Hematopoietic multipotent progenitor cell treated with erythropoietin and hydrocortisone succinate and interleukin-3 and kit ligand, for 8 days (in vitro differentiated cells): ENCODE measurements around the gene SLC26A1.

Experiments
- DNase-seq: peaks from one replicate; pipeline ENCODE4 v3.0.0-alpha.2; 2015

SLC26A1 gene

DNA sequence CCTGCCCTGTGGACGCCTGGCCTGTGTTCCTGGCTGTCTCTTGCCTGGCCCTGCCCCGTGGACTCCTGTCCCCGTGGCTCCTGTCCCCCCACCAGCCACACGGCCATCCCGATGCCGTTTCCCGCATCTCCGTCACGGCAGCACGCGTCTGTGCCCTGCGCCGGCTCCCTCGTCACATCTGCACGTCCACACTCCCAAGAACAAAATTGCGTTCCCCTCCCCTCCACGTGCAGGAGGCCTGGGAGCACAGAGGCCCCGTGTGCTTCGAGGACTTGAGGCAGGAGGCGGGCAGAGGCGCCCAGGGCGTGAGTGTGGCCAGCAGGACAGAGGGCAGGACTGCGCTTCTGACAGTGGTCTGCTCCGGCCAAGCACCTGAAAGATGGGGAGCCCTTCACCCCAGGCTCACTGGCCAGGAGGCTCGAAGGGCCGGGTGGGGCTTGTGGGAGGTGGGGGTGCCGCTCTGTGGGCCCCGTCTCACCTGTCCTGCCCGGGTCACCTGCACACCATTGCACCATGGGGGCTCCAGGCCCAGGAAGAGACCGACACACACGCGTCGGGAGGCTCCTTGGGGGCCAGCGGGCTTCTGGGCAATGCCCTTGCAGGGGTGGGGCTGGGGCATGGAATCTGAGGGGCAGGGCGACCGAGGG, 35.5 kb upstream of the SLC26A1 start:
- DNase-seq: no peak

DNA sequence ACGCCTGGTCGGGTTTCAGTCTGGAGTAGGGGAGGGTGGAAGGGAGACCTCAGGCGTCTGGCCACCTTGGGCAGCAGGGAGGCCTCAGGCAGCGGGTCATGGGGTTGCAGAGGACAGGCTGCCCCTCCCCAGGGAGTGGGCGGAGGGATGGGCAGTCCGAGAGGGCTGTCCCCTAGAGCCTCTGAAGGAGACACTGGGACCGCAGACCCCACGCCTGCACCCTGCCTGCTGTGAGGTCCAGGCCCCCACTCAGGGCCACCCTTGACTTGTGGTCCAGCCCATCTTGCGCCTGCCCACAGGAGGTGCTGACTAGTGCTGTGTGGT, 34.7 kb upstream of the SLC26A1 start:
- DNase-seq: no peak

DNA sequence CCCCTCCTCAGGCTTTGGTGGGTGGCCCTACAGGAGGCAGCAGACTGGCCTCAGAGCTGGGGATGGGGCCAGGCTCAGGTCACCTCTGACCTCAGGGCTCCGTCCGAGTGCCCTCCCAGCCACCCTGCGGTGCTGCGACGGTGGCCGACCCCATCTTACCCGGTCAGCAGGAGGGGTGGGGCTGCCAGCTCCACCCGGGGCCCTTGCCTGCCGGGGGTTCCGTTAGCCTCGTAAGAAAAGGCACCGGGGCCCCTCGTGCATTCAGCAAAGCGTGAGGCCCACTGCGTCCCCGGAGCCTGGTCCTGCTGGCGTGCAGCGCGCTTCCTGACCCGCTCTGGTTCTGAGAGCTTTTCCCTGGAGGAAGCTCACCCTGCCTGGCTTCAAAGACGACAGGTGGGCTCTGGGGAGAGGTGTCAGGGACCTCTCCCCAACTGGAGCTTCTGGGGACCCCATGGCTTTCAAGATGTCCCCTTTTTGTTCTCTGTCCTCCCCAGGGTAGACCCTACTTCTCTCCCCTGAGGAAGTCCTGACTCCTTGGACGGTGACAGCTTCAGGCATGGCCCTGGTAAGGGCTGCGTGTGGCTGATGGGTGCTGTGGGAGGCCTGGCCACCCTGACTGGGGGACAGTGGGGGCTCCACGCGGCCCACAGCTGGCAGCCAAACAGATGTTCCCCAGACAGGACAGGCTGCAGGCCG, 34.2 kb upstream of the SLC26A1 start:
- DNase-seq: no peak

DNA sequence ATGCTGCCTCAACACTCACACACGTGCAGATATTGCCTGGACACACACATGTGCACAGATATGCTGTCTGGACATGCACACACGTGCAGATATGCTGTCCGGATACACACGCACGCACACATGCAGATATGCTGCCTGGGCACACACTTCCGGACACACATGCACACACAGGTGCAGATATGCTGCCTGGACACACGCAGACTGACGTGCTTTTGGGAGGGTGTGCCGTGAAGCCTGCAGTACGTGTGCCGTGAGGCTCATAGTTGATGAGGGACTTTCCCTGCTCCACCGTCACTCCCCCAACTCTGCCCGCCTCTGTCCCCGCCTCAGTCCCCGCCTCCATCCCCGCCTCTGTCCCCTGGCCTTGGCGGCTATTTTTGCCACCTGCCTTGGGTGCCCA, 32.9 kb upstream of the SLC26A1 start:
- peak; percentile 65 for DNase-seq

DNA sequence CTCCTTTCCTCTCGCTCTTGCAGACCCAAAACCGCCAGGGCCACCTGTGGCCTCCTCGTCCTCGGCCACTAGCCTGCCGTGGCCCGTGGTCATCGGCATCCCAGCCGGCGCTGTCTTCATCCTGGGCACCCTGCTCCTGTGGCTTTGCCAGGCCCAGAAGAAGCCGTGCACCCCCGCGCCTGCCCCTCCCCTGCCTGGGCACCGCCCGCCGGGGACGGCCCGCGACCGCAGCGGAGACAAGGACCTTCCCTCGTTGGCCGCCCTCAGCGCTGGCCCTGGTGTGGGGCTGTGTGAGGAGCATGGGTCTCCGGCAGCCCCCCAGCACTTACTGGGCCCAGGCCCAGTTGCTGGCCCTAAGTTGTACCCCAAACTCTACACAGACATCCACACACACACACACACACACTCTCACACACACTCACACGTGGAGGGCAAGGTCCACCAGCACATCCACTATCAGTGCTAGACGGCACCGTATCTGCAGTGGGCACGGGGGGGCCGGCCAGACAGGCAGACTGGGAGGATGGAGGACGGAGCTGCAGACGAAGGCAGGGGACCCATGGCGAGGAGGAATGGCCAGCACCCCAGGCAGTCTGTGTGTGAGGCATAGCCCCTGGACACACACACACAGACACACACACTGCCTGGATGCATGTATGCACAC, 31.8 kb upstream of the SLC26A1 start:
- no peak for DNase-seq

DNA sequence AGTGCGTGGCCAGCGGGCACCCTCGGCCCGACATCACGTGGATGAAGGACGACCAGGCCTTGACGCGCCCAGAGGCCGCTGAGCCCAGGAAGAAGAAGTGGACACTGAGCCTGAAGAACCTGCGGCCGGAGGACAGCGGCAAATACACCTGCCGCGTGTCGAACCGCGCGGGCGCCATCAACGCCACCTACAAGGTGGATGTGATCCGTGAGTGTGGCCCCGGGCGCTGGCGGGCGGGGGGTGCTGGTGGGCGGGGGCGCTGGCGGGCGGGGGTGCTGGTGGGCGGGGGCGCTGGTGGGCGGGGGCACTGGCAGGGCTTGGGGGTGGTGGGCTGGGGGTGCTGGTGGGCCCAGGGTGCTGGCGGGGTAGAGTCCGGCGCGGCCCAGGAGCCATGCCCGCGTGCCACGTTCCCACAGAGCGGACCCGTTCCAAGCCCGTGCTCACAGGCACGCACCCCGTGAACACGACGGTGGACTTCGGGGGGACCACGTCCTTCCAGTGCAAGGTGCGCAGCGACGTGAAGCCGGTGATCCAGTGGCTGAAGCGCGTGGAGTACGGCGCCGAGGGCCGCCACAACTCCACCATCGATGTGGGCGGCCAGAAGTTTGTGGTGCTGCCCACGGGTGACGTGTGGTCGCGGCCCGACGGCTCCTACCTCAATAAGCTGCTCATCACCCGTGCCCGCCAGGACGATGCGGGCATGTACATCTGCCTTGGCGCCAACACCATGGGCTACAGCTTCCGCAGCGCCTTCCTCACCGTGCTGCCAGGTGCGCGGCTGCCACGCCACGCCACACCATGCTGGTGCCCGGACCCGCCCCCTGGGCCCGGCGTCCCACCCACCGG, 30.9 kb upstream of the SLC26A1 start:
- DNase-seq: no peak

DNA sequence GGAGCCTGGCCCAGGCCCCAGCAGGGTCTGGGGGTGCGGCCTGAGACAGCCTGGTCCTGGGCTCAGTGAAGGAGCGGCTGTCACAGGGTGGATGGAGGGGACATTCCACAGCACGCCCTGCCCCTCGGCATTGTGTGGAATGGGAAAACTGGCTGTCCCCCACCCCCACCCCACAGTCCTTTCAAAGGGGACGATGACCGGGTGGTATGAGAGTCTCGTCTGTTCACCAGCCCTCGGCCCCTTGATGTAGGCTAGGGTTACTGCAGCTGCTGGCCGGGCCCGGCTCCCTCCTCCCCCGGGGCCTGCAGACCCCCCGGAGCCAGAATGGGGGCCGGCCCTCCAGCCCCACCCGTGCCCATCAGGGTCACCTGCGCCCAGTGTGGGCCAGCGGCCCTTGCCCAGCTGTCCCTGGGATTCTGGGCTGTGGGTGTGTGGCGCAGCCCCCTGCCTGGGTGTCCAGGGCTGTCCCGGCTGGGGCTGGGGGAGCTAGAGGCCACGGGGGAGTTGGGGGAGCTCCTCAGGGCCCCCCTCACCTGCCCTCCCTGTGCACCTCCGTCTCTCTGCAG, 30.0 kb upstream of the SLC26A1 start:
- DNase-seq: no peak

DNA sequence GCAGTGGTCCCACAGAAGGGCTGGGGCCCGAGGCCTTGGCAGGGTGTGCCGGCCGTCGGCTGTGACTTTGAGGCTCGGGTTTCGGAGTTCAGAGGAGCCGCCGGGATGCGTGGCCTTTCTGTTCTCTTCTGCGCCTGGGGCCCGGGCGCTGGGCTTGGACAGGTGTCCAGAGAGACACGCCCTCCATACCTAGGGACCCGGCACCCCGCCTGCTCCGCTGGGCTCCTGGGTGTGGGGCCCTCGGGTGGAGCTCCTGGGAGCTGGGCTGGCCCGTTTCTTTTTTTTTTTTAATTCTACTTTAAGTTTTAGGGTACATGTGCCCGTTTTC, 29.5 kb upstream of the SLC26A1 start:
- DNase-seq: no peak

DNA sequence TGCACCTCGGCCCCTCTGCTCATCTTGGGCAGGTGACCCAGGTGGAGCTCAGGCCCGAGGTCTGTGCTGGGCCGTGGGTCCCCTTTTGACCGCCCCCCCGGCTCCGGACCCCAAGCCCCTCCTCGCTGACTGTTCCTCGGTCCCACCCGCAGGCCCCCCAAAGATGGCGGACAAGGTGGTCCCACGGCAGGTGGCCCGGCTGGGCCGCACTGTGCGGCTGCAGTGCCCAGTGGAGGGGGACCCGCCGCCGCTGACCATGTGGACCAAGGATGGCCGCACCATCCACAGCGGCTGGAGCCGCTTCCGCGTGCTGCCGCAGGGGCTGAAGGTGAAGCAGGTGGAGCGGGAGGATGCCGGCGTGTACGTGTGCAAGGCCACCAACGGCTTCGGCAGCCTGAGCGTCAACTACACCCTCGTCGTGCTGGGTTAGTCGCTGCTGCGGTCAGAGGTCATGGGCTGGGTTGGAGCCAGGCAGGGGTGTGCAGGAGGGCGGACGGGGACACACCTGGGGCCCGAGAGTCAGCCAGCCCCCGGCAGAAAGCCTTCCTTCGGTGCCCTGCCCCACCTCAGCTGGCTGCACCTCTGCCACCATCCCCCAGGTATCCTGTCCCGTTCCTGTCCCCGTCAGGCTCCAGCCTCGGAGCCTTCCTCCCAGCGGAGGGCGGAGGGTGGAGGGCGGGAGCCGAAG, 29.0 kb upstream of the SLC26A1 start:
- no peak for DNase-seq

DNA sequence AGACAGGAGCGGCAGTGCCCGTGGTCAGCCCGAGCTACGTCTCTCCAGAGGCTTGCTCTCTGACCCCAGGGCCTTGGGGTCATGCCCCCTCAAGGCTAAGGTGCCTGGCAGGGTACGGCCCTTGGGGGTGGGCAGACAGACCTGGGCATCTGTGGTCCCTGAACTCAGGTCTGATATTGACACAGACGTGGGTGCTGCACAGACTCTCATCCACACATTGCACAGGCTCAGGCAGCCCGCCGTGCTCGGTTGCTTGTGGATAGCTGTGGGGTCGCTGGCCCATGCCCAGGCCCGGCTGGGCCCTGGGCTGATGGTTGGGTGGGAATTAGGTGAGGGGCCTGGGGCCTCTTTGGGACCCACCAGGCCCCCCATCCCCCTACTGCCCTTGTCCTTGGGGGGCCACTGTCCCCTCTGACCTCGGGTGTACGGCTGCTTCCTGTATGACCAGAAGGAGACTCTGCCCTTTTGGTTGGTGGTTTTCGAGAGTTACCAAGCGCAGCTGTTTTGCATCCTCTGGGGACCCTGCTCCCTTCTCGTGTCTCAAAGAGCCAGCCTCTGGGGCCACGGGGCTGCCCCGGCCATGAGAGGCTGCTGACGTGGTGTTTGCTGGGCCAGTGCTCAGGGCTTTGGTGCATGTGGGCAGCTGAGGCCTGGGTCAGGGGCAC, 28.3 kb upstream of the SLC26A1 start:
- no peak for DNase-seq

DNA sequence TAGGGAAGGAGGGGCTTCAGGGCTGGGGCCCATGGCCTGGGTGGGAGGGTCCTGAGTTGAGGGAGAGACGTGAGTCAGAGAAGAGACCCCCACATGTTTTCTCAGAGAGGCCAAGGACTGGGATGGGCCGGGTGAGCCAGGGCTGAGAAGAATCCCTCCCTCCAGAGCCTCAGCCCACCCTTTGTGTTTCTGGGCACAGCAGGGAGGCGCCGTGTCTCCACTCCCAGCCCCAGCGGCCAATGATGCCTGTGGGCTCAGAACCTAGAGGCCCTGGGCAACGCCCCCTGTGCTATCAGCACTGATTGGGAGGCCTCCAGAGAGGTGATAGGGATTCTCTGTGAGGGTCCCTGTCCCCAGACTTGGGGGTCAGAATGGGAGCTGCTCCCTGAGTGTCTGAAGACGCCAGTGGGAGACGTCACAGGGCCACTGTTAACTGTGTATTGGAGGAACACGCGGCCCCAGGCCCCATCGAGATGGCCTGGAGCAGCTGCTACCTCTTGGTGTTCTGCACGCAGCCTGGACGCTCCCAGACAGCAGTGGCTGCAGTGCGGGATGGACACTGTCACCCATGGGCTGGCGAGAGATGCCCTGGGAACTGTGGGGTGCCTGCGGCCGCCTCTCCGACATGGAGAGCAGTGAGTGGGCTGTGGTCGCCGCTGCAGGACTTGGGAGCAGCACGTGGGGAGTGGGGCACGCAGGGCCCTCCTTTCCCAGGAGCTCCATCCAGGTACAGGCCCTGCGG, 26.7 kb upstream of the SLC26A1 start:
- DNase-seq: no peak

DNA sequence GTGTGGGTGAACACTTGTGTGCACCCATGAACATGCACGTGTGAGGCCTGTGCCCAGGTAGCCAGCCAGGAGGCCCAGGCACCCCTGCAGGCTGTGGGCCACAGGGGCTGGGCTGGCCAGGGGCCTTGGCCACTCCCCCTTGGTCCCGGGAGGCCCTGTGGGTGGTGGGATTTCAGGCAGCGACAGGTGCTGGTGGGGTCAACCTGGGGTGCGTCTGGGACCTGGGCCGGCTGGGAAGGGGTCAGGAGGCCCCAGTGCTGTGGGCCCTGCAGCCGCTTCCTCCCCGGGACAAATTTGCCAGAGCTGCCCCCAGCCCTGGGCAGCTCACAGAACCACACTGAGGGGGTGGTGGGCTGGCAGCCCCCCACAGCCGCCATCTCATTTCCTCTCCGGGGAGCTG, 26.1 kb upstream of the SLC26A1 start:
- no peak for DNase-seq

DNA sequence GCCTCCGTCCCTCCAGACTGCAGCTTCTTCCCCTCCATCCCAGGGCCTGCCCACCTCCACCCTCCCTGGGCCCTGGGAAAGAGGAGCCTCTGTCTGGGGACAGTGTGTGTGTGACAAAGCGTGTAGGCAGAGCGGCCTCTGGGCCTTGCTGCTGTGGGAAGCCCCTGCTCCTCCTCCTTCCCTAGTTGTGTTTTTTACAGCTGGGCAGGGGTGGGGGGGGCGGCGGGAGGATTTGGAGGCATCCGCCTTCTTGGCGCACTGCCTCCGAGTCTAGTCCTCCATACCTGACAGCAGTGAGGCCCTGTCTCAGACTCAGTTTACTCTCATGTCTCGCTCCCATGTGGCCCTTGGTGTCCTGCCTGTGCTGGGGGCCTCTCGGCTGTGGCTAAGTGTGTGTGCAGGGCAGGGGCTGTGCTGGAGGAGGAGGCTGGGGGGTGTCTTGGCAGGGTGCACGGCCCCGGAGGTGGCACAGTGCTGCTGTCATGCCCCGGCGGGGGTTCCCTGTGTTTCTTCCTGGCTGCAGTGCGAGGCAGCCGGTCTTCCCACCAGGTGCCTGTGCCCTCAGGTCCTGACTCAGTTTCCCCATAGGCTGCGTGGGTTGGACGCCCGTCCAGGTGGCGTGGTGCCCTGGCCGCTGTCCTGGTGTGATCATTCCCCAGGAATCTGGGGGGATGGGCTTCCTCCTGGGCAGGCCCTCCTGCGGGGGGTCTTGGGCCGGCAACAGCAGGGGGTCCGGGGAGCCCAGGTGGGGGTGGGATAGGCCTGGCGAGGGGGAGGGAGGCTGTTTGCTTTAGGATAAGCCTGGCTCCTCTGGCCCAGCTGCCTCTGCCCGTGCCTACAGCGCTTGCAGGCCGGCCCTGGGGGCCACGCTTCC, 25.2 kb upstream of the SLC26A1 start:
- DNase-seq: no peak

DNA sequence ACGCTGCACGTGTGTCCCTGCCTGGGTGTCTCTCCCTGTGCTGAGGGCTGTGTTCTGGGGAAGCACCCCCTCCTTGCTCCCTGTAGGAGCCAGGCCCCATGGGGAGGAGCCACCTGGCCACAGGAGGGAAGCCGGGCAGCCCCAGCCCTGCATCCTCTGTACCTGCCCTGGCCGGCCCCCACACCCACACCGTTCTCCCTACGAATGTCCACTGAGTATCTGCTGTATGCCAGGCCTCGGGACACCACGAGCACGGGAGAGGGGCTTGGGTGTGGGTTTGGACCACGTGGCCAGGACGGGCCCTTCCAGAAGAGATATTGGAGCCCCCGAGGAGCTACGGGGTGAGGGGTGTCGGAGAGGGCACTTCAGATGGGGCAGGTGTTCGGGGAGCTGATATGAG, 24.5 kb upstream of the SLC26A1 start:
- DNase-seq: no peak

DNA sequence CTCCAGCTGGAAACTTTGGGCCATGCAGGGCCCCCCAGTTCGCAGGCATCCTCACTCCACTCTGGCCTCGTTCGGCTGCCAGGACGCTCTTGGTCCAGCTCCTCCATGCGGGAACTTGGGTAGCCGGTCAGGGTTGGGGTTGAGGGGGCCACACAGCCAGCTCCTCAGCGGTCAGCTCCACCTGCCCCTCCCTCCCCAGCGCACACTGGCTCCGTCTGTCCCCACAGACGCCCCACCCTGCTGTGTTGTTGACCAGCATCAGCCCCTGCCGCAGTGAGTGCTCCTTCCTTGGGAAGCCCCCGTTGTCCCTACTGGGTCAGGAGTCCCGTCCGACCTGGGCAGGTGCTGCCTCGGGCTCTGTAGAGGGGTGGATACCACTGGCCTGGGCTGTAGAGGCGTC, 24.0 kb upstream of the SLC26A1 start:
- no peak for DNase-seq

DNA sequence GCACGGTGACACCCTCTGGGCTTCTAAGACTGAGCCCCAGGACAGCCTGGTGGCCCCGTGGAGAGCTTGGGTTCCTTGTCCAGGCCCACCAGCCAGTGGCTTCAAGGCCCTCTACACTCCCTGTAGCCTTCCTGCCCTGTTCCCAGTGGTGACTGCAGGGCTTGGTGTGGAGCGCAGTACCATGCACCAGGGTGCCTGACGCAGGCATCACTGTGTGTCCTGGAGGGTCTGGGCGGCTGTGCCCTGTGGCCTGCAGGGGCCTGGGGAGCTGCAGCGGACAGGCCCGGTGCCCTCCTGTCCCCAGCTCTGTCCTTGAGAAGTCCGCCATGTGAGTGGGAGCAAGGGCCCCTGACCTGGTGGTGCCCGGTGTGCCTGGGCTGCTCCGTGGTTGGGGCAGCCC, 22.5 kb upstream of the SLC26A1 start:
- no peak for DNase-seq

DNA sequence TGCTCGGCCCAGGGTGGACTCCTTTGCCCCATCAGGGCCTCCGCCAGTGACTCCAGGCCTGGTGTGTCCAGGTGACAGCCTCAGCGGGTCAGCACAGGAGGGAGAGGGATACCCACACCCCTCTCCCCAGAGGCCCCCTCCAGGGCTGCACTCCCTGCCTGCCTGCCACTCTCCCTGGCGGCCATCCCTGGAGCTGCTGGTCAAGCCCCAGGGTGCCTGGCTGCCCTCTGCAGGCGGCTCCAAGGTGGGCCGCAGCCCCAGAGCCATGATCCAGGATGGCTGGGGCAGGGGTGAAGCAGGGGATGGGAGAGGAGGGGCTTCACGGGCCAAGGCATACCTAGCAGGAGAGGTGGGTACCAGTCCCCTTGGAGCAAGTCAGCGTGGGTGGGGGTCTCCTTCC, 22.0 kb upstream of the SLC26A1 start:
- DNase-seq: no peak

DNA sequence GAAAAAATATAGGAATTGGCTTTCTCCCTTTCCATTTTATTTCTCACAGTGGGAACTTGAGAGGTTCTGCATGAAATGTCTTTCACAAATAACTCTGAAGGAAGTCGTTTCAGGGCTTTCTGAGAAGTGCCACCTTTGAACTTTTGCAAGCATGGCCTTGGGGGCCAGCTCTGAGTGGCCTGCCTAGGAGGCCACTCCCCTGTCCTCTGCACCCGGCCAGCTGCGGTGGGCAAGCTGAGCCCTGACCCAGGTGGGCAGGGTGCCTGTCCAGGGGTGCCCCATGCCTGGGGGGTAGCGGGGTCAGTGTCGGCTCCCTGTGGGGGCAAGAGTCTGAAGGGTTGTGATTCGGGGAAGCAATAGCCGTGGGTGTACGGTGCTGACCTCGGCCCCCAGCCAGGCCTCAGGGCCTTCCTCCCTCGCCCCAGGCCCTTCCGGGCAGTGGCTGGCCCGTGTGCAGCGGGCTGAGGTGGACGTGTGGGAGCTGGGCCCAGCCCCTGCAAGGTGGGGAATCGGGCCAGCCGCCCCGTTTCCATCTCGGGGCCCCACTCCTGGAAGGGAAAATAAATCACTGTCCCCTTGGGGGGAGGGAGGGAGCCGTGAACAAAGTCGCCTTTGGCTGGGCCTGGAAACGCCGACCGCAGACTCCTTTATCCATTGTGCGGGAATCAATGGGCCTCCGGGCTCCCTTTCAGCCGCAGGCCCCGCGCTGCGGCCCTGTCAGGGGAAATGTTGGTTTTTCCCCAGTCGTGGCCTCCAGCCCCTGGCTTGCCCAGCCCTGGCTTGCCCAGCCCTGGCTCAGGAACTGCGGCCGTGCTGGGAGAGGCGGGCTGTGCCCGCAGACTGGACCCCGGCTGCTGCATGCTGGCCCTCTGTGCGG, 21.3 kb upstream of the SLC26A1 start:
- no peak for DNase-seq
